SU-DHL-6 (cell line): ENCODE results near the gene WNT7B.

Experiments
- H2AFZ ChIP-seq: fragments of 200-600 bp; sonication (generic); 2 replicates; pipeline ENCODE4 v1.6.1; 2014; ENCODE audit warnings: low read depth, mild to moderate bottlenecking, moderate library complexity, mixed read lengths, antibody characterized with exemption, low read length; ENCODE audit not compliant: severe bottlenecking
- H3F3A ChIP-seq: fragments of 200-600 bp; shearing (Covaris generic); 2 replicates; pipeline ENCODE4 v1.6.0; 2016; ENCODE audit warnings: antibody characterized with exemption, mild to moderate bottlenecking; ENCODE audit not compliant: insufficient read depth
- H3K27ac ChIP-seq: fragments of 200-600 bp; sonication (generic); 2 replicates; pipeline ENCODE4 v1.5.1; 2016; ENCODE audit warnings: low read depth, mild to moderate bottlenecking, low read length, moderate library complexity, mixed read lengths
- H3K27me3 ChIP-seq: fragments of 200-600 bp; sonication (generic), shearing (Covaris generic); 2 replicates; pipeline ENCODE4 v1.6.0; 2014; ENCODE audit warnings: mild to moderate bottlenecking, low read length
- H3K36me3 ChIP-seq: fragments of 200-600 bp; sonication (generic); 2 replicates; pipeline ENCODE4 v1.6.1; 2014; ENCODE audit warnings: mild to moderate bottlenecking, low read length, mixed read lengths
- H3K4me2 ChIP-seq: fragments of 300-600, 200-600 bp; shearing (Covaris generic), sonication (generic); 2 replicates; pipeline ENCODE4 v1.6.0; 2014; ENCODE audit warnings: low read length, low read depth, mild to moderate bottlenecking; ENCODE audit not compliant: poor library complexity, severe bottlenecking
- H3K4me3 ChIP-seq: fragments of 200-600 bp; sonication (generic); 2 replicates; pipeline ENCODE4 v1.5.1; 2014; ENCODE audit warnings: antibody characterized with exemption, low read length, mild to moderate bottlenecking, mixed read lengths; ENCODE audit not compliant: insufficient read depth, poor library complexity, severe bottlenecking
- H3K79me2 ChIP-seq: fragments of 200-600 bp; sonication (generic); 2 replicates; pipeline ENCODE4 v1.6.1; 2014; ENCODE audit warnings: mild to moderate bottlenecking, low read length, moderate library complexity; ENCODE audit not compliant: insufficient read depth
- H3K9ac ChIP-seq: fragments of 200-600 bp; sonication (generic); 2 replicates; pipeline ENCODE4 v1.7.0; 2014; ENCODE audit warnings: mild to moderate bottlenecking, low read length
- H3K9me2 ChIP-seq: fragments of 200-600 bp; sonication (generic); replicated peaks from 2 replicates; pipeline ENCODE4 v1.6.1; 2014; ENCODE audit warnings: low read length; ENCODE audit not compliant: insufficient read depth
- H3K9me3 ChIP-seq: fragments of 200-600 bp; sonication (generic); 2 replicates; pipeline ENCODE4 v1.6.1; 2014; ENCODE audit warnings: low read length, mixed read lengths; ENCODE audit not compliant: insufficient read depth
- H4K20me1 ChIP-seq: fragments of 200-600 bp; sonication (generic); 2 replicates; pipeline ENCODE4 v1.6.1; 2014; ENCODE audit warnings: low read depth, mild to moderate bottlenecking, antibody characterized with exemption, low read length, moderate library complexity, mixed read lengths
- CTCF ChIP-seq: fragments of 200-600 bp; sonication (generic); IDR thresholded peaks from one replicate; pipeline ENCODE4 v1.5.1; 2017; ENCODE audit warnings: antibody characterized with exemption, mild to moderate bottlenecking, low read length, moderate library complexity; ENCODE audit not compliant: insufficient read depth, poor library complexity, severe bottlenecking
- EZH2phosphoT487 ChIP-seq: fragments of 200-600 bp; sonication (generic), shearing (Covaris generic); conservative IDR thresholded peaks from 2 replicates; pipeline ENCODE4 v1.6.1; 2018; ENCODE audit warnings: mild to moderate bottlenecking, antibody characterized with exemption, low read length, moderate library complexity, mixed read lengths

WNT7B gene

GRCh38 chr22:45903355-45904135, 73.4 kb downstream of the WNT7B start:
- no peaks in the 10 kb centered on the region for H3K9me3 ChIP-seq
- no peak overlapping the region for H3K4me2 ChIP-seq
- H3K36me3 ChIP-seq, result no peaks in the 10 kb centered on the region
- H3F3A ChIP-seq, result no peaks in the 10 kb centered on the region
- no peak overlapping the region for H3K4me3 ChIP-seq
- no peaks in the 10 kb centered on the region for H3K79me2 ChIP-seq
- H3K27me3 ChIP-seq, result no peaks in the 10 kb centered on the region
- H3K9ac ChIP-seq, result no peak overlapping the region
- no peak for TF ChIP-seq EZH2phosphoT487
- TF ChIP-seq CTCF, result no peak
- no peaks in the 10 kb centered on the region for H3K9me2 ChIP-seq
- no peak overlapping the region for H3K27ac ChIP-seq
- no peaks in the 10 kb centered on the region for H4K20me1 ChIP-seq
- no peak overlapping the region for H2AFZ ChIP-seq

GRCh38 chr22:45897736-45898135, 79.2 kb downstream of the WNT7B start:
- H3F3A ChIP-seq, result no peaks in the 10 kb centered on the region
- H3K36me3 ChIP-seq, result no peaks in the 10 kb centered on the region
- H3K9me2 ChIP-seq, result no peaks in the 10 kb centered on the region
- no peak overlapping the region for H2AFZ ChIP-seq
- H3K27me3 ChIP-seq, result no peaks in the 10 kb centered on the region
- no peaks in the 10 kb centered on the region for H3K9me3 ChIP-seq
- no peak overlapping the region for H3K9ac ChIP-seq
- no peak overlapping the region for H3K4me3 ChIP-seq
- H3K4me2 ChIP-seq, result no peak overlapping the region
- H3K79me2 ChIP-seq, result no peaks in the 10 kb centered on the region
- TF ChIP-seq CTCF, result no peak
- no peak for TF ChIP-seq EZH2phosphoT487
- no peak overlapping the region for H3K27ac ChIP-seq
- no peaks in the 10 kb centered on the region for H4K20me1 ChIP-seq

- Histone ChIP-seq H4K20me1 (no peaks in the 10 kb centered on the region), H3K27me3 (no peaks in the 10 kb centered on the region), H3K4me3 (no peak overlapping the region), H3K9me2 (no peaks in the 10 kb centered on the region), H3K9ac (no peak overlapping the region), H3F3A (no peaks in the 10 kb centered on the region), H3K9me3 (no peaks in the 10 kb centered on the region), H2AFZ (no peak overlapping the region), H3K79me2 (no peaks in the 10 kb centered on the region), H3K36me3 (no peaks in the 10 kb centered on the region), H3K4me2 (no peak overlapping the region), H3K27ac (no peak overlapping the region)
- TF ChIP-seq CTCF (no peak), EZH2phosphoT487 (no peak)
Measured at GRCh38 chr22:45896964-45897538, 79.9 kb downstream of the WNT7B start.
